GM21786 (cell line): ENCODE data around the gene GPAM.

ENCODE experiments used
- ATAC-seq: cut with Tn5 transposase; IDR thresholded peaks from one replicate; pipeline ENCODE4 v1.9.1; 2021; ENCODE audit not compliant: unreplicated experiment

GPAM gene

GRCh38 chr10:112184052-112184371 lies 447 bp upstream of the GPAM start:
- no peak for ATAC-seq

- no peak for ATAC-seq
Observed at GRCh38 chr10:112182784-112183328, 709 bp downstream of the GPAM start.

- ATAC-seq: no peak
Observed at GRCh38 chr10:112177247-112177646, 6.3 kb downstream of the GPAM start.

DNA sequence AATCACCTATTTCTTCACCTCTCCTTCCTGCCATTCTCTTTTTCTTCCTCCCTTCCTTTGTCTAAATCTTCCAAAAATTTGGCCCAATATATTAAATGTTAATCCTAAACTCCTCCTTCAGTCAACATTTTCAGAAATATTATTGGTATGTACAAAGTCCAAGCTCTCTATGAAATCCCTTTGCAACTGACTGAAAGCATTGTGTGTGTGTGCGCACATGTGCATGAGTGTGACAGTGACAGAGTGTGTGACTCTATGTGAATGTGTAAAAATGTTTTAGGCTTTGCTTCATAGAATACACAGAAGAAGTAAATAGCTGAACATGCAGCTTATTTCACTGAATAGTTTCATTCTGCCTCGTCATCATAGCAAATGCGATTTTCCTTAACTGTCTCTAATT lies 7.0 kb downstream of the GPAM start:
- ATAC-seq: no peak

GRCh38 chr10:112175409-112175808 lies 8.2 kb downstream of the GPAM start:
- no peak for ATAC-seq

GRCh38 chr10:112173206-112173605 lies 10.4 kb downstream of the GPAM start:
- no peak for ATAC-seq

- no peak for ATAC-seq
Observed at GRCh38 chr10:112168733-112169132, 14.8 kb downstream of the GPAM start.

DNA sequence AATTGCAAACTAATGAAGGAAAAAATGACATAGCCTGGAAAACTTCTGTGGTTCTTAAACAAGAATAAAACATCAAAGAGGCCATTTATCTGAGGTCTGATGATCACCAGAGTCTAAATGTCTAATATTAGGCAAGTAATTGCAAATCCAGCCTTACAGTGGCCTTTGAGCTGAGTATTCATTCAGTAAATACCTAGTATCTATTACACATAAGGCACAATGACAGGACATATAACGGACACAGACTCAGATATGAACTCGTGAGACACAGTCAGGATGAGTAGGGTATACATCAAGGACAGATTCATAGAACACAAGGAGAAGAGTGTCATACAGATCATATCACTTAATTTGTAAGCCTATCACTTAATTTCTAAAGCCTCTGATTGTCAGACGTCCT lies 16.8 kb downstream of the GPAM start:
- ATAC-seq: no peak

- ATAC-seq: no peak
Observed at GRCh38 chr10:112161757-112162518, 21.6 kb downstream of the GPAM start.

DNA sequence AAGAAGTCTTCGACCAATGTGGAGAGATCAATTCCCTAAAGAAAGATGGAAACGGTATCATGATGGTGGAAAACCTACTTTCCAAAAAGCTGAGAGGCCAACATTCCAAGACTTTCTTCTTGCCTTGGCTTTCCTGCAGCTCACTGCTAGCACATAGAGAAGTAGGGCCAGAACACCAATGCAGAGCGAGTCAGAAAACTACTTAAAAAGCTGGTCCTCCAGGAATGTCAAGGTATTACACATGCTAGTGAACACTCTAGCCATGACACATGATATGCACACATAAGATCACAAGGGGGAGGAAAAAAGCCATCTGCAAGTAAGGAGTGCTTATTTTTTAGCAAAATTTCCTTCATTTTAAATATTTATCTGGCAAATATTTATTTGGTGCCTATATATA lies 22.7 kb downstream of the GPAM start:
- ATAC-seq: no peak

DNA sequence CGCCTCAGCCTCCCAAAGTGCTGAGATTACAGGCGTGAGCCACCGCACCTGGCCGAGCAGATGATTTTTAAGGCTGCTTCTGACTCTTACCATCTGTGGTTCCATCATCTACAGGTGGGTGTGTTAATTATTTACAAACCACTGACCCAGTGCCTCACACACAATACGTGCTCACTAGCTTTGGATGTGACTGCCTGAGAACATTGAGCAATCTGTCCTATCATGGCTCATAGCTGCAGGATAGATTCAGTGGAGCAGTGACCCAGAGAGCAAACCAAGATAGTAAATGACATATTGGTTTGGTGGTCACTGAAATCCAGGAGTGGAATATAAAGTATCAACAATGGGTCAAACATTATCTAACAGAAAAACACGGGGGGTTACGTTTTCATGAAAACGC lies 24.1 kb downstream of the GPAM start:
- no peak for ATAC-seq

- no peak for ATAC-seq
Observed at GRCh38 chr10:112151524-112152039, 32.0 kb downstream of the GPAM start.

GRCh38 chr10:112148331-112148730 lies 35.2 kb downstream of the GPAM start:
- ATAC-seq: no peak

DNA sequence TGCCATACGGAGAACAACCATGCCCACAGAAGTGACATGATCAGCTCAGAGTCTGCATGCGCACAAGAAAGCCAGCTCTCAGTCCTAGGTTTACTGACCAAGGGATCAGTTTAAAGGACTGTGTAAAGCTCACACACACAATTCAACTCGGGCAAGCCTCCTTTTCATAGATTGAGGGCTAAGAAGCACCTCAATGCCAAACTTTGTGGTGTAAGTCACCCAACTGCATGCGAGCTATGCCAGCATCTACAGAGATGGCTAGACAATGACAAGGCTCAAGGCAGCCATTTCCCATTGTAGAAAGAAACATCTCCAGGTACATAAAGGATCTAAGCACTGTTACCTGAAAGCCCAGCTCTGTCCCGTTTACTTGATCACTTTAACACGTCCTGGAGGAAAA lies 36.8 kb downstream of the GPAM start:
- ATAC-seq: no peak

DNA sequence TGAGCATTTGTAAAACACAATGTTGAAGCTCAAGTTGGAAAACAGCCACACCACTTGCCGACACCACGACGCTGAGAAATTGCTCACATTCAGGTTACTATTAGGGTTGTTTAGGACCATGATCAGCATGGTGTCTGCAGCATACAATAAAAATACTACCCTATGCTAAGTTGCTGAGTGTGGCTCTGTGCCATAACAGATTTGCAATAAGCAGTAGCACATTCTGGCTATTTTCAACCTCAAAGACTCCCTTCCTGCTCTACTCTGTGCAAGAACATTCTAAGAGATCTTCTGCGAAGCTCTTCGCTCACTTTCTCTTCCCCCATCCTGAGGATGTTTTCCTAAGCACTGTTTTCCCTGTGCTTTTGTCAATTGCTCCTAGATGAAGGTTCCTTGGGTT lies 38.3 kb downstream of the GPAM start:
- no peak for ATAC-seq

GRCh38 chr10:112143420-112143819 lies 40.1 kb downstream of the GPAM start:
- no peak for ATAC-seq

DNA sequence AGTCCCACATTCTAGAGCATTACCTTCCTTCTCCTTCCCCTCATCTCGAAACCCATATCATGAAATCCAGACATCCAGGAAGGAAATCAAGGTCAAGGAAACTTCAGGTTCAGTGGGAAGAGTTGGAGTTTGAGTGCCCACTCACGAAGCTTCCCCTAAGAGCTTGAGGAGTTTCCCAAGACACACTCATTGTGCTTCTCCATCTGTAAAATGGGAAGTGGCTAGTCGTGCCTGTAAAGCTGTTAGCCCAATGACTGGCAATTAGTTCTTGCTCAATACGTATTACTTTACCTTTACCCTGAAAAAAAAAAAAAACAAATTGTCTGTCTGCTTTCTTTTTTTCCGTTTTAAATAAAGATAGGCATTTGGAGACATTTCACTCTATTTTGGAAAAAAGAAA lies 42.3 kb downstream of the GPAM start:
- ATAC-seq: no peak

GRCh38 chr10:112140110-112140970 lies 43.2 kb downstream of the GPAM start:
- ATAC-seq: peak; percentile 99

DNA sequence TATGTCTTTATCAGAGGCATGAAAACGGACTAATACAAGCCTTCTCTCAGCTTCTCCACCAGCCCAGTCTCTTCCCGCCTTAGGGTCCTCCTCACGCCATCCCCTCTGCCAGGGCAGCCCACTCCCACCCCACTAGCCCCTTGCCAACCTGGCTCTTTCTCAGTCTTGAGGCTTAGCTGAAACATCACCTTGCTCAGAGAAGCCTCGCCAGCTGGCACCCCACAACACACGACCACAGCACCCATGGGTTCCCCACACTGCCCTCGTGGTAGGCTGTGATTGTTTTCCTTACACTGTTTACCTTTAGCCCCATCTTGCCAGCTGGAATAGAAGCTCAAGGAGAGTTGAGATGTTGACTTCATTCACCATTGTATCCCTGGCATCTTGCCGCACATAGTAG lies 44.4 kb downstream of the GPAM start:
- no peak for ATAC-seq

DNA sequence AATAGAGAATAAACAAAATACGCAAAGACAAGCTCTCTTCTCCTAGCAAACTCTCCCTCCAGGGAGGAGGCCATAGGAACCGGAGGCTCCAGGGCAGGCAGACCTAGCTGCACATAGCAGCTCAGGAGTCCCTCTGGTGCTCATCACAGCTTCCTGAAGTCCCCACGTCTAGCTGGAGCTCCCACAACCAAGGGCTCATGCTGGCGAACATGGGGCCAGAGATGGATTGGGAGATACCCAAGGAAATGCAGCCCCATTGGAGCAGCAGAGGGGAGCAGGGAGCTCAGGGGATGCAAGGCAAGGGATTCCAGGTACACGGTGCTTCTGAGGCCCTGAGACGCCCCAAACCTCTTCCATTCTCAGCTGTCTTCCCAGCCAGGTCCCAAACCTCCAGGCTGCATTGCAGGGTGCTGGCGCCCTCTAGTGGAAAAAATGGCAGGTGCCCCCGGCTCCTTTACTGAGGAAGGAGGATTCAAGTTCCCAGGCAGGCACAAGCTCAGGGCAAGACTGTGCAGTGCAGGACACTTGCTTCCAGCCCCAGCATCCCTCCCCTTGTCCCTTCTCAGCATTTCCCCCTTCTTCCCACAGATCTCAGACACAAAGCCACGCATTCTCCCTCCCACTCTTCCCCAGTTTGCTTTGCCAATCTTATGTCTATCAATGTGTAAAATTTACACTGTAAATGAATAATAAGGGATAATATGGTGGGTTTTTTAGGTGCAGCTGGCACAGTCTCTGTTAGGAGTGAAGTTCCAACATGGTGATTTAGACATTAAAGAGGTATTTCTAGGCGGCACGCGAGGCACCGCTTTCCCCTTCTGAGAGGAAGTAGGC lies 46.2 kb downstream of the GPAM start:
- ATAC-seq: peak; percentile 54

DNA sequence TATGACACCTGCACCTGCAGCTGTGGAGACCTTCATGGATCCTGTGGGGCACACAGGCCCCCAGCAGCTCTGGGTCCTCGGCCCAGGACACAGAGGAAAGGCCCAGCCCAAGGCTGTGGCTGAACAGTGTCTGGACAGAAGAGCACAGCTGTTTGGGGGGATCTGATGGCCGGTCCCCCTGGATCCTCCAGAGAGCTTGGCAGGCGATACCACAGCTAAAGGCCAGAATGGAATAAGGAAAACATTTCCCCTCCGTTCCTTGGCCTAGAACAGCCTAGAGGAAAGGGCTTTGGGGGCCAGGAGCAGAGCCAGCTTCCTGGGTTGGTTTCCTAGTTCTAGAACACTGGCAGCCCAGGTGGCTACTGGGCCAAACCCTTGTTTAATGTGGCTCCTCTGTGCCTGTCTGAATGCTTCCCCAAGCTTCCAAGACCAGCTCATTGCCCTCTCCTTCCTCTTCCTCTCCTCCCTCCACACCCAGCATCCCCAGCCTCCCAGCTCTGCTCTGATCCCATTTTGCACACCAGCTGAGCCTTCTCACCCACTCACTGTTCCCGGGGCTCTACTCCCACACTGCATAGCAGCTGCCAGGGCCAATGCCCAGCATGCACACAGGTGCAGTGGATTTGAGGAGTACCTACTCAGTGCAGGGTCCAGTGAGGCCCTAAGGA lies 46.9 kb downstream of the GPAM start:
- ATAC-seq: no peak
